Nephron (organoid): ENCODE results near the gene DTYMK.

ENCODE experiments used
- H3K27ac Mint-ChIP-seq, 3 experiments: 2 replicates each; pipeline ENCODE4 v1.8.0; 2020; ENCODE audit warnings: mixed read lengths in 3 of 3, mild to moderate bottlenecking in 2 of 3, moderate library complexity in 1 of 3
- H3K27me3 Mint-ChIP-seq: 2 replicates; pipeline ENCODE4 v1.8.0; 2021; ENCODE audit warnings: low read depth, mild to moderate bottlenecking, moderate library complexity, mixed read lengths
- H3K36me3 Mint-ChIP-seq: 2 replicates; pipeline ENCODE4 v1.8.0; 2020; ENCODE audit warnings: low read depth, mixed read lengths
- H3K4me1 Mint-ChIP-seq: 2 replicates; pipeline ENCODE4 v1.8.0; 2020; ENCODE audit warnings: mixed read lengths
- H3K4me3 Mint-ChIP-seq, 3 experiments: 2 replicates each; pipeline ENCODE4 v1.8.0; 2020; ENCODE audit warnings: mild to moderate bottlenecking in 3 of 3, mixed read lengths in 3 of 3, moderate library complexity in 2 of 3
- H3K9me3 Mint-ChIP-seq: 2 replicates; pipeline ENCODE4 v1.8.0; 2020; ENCODE audit warnings: mixed read lengths
- CTCF ChIP-seq, 3 experiments: fragments of 200-600 bp; sonication (generic); IDR thresholded peaks; one replicate each; pipeline ENCODE4 v1.5.0; 2021; ENCODE audit warnings: antibody characterized with exemption in 3 of 3; ENCODE audit not compliant: unreplicated experiment in 3 of 3

DTYMK gene

GRCh38 chr2:241635756-241636155, 50.9 kb downstream of the DTYMK start:
- H3K27me3 Mint-ChIP-seq = no peaks in the 10 kb centered on the region
- H3K4me3 Mint-ChIP-seq = peak overlapping the region; percentile 84 to 91 (median 90)
- H3K27ac Mint-ChIP-seq = peak overlapping the region; percentile 87 to 92 (median 91)
- TF ChIP-seq CTCF (IDR thresholded peaks at IDR 0.05; ENCODE audit: unreplicated experiment in 3 of 3) = no peak
- H3K36me3 Mint-ChIP-seq = peaks cover 36% of the 10 kb centered on the region
- peaks cover 39% of the 10 kb centered on the region for H3K4me1 Mint-ChIP-seq
- no peaks in the 10 kb centered on the region for H3K9me3 Mint-ChIP-seq

- no peak overlapping the region for H3K4me3 Mint-ChIP-seq
- peaks cover 32% of the 10 kb centered on the region for H3K36me3 Mint-ChIP-seq
- TF ChIP-seq CTCF (IDR thresholded peaks at IDR 0.05; ENCODE audit: unreplicated experiment in 3 of 3) = no peak
- peaks cover 21% of the 10 kb centered on the region for H3K4me1 Mint-ChIP-seq
- no peaks in the 10 kb centered on the region for H3K9me3 Mint-ChIP-seq
- H3K27ac Mint-ChIP-seq = no peak overlapping the region
- no peaks in the 10 kb centered on the region for H3K27me3 Mint-ChIP-seq
Measured at GRCh38 chr2:241633561-241633960, 53.1 kb downstream of the DTYMK start.

- H3K27ac Mint-ChIP-seq = no peak overlapping the region
- H3K9me3 Mint-ChIP-seq = no peaks in the 10 kb centered on the region
- H3K27me3 Mint-ChIP-seq = no peaks in the 10 kb centered on the region
- no peak for TF ChIP-seq CTCF (IDR thresholded peaks at IDR 0.05; ENCODE audit: unreplicated experiment in 3 of 3)
- no peak overlapping the region for H3K4me3 Mint-ChIP-seq
- peaks cover 40% of the 10 kb centered on the region for H3K36me3 Mint-ChIP-seq
- H3K4me1 Mint-ChIP-seq = peaks cover 14% of the 10 kb centered on the region
Measured at GRCh38 chr2:241632478-241633325, 53.9 kb downstream of the DTYMK start.

- no peak for TF ChIP-seq CTCF (IDR thresholded peaks at IDR 0.05; ENCODE audit: unreplicated experiment in 3 of 3)
- Mint-ChIP-seq H3K27ac (peak overlapping the region; percentile 22 to 54 (median 38)), H3K27me3 (no peaks in the 10 kb centered on the region), H3K36me3 (peaks cover 48% of the 10 kb centered on the region), H3K4me3 (no peak overlapping the region), H3K4me1 (peaks cover 4% of the 10 kb centered on the region), H3K9me3 (no peaks in the 10 kb centered on the region)
Measured at GRCh38 chr2:241629762-241630435, 56.7 kb downstream of the DTYMK start.

- Mint-ChIP-seq H3K4me1 (peaks cover 5% of the 10 kb centered on the region), H3K27ac (peak overlapping the region in 1 of 3 experiments; percentile 43), H3K4me3 (no peak overlapping the region), H3K9me3 (no peaks in the 10 kb centered on the region), H3K27me3 (no peaks in the 10 kb centered on the region), H3K36me3 (peaks cover 49% of the 10 kb centered on the region)
- no peak for TF ChIP-seq CTCF (IDR thresholded peaks at IDR 0.05; ENCODE audit: unreplicated experiment in 3 of 3)
Measured at GRCh38 chr2:241627675-241628074, 58.9 kb downstream of the DTYMK start.
